GM23338 (cell line): ENCODE results near the gene NR3C1. TPM values are rescaled to one million over a fixed set of nuclear protein-coding genes. Genes with fewer than 3 reads are reported as not detected.

ENCODE experiments used
- ATAC-seq: fragments of 200-7000 bp; cut with Tn5 transposase; 3 replicates; pipeline ENCODE4 v1.9.1; 2020
- DNase-seq: peaks from one replicate; pipeline ENCODE4 v3.0.0-alpha.2; 2015; ENCODE audit warnings: low spot score
- H2AFZ ChIP-seq: fragments of 200-600 bp; sonication (generic); 2 replicates; pipeline ENCODE4 v1.8.0; 2016; ENCODE audit warnings: antibody characterized with exemption, mild to moderate bottlenecking, moderate library complexity
- H3F3A ChIP-seq: fragments of 200-600 bp; sonication (generic); replicated peaks from 2 replicates; pipeline ENCODE4 v1.8.0; 2017; ENCODE audit warnings: antibody characterized with exemption, mixed run types, low read depth
- H3K27ac ChIP-seq: fragments of 200-600 bp; sonication (generic); 2 replicates; pipeline ENCODE4 v1.6.1; 2016; ENCODE audit warnings: low read depth
- H3K27me3 ChIP-seq: fragments of 200-600 bp; sonication (generic); 2 replicates; pipeline ENCODE4 v1.8.0; 2016; ENCODE audit warnings: mild to moderate bottlenecking, mixed run types, moderate library complexity; ENCODE audit not compliant: insufficient read depth
- H3K36me3 ChIP-seq: fragments of 200-600 bp; sonication (generic); 2 replicates; pipeline ENCODE4 v1.8.0; 2016; ENCODE audit warnings: mild to moderate bottlenecking; ENCODE audit not compliant: insufficient read depth
- H3K4me1 ChIP-seq: fragments of 200-600 bp; sonication (generic); 2 replicates; pipeline ENCODE4 v1.8.0; 2016; ENCODE audit warnings: mild to moderate bottlenecking, moderate library complexity; ENCODE audit not compliant: insufficient read depth
- H3K4me2 ChIP-seq: fragments of 200-600 bp; sonication (generic); 2 replicates; pipeline ENCODE4 v1.7.1; 2017; ENCODE audit warnings: mixed run types
- H3K4me3 ChIP-seq: fragments of 200-600 bp; sonication (generic); 2 replicates; pipeline ENCODE4 v1.6.1; 2016; ENCODE audit warnings: mixed run types
- H3K79me2 ChIP-seq: fragments of 200-600 bp; sonication (generic); replicated peaks from 2 replicates; pipeline ENCODE4 v1.8.0; 2017; ENCODE audit warnings: mild to moderate bottlenecking; ENCODE audit not compliant: insufficient read depth
- H3K9me2 ChIP-seq: fragments of 200-600 bp; sonication (generic); 2 replicates; pipeline ENCODE4 v1.8.0; 2017; ENCODE audit not compliant: insufficient read depth
- H4K20me1 ChIP-seq: fragments of 200-600 bp; sonication (generic); replicated peaks from 2 replicates; pipeline ENCODE4 v1.8.0; 2017; ENCODE audit warnings: mild to moderate bottlenecking; ENCODE audit not compliant: insufficient read depth
- H3K27ac Mint-ChIP-seq: 2 replicates; pipeline ENCODE4 v1.8.0; 2020; ENCODE audit warnings: inconsistent platforms, mild to moderate bottlenecking, moderate library complexity, mixed read lengths
- H3K27me3 Mint-ChIP-seq: 3 replicates; pipeline ENCODE4 v1.8.0; 2022; ENCODE audit warnings: low read depth, mild to moderate bottlenecking, moderate library complexity, mixed read lengths, inconsistent platforms; ENCODE audit not compliant: insufficient read depth, poor library complexity
- H3K36me3 Mint-ChIP-seq: 3 replicates; pipeline ENCODE4 v1.8.0; 2021; ENCODE audit warnings: low read depth, mild to moderate bottlenecking, inconsistent platforms, moderate library complexity, mixed read lengths
- H3K4me1 Mint-ChIP-seq: 3 replicates; pipeline ENCODE4 v1.8.0; 2020; ENCODE audit warnings: mild to moderate bottlenecking, inconsistent platforms, mixed read lengths
- H3K4me3 Mint-ChIP-seq: 3 replicates; pipeline ENCODE4 v1.8.0; 2021; ENCODE audit warnings: moderate library complexity, mild to moderate bottlenecking, inconsistent platforms, mixed read lengths
- H3K9me3 Mint-ChIP-seq: 3 replicates; pipeline ENCODE4 v1.8.0; 2020; ENCODE audit warnings: moderate library complexity, mild to moderate bottlenecking, inconsistent platforms, mixed read lengths
- ETS1 ChIP-seq: IDR thresholded peaks from 2 replicates; pipeline ENCODE4 v1.6.1; 2016; ENCODE audit warnings: antibody characterized with exemption
- EZH2 ChIP-seq: fragments of 200-600 bp; sonication (generic); IDR thresholded peaks from one replicate; pipeline ENCODE4 v1.8.0; 2017; ENCODE audit warnings: antibody characterized with exemption, mild to moderate bottlenecking, low read depth; ENCODE audit not compliant: unreplicated experiment
- EZH2phosphoT487 ChIP-seq: fragments of 200-600 bp; sonication (generic); IDR thresholded peaks from one replicate; pipeline ENCODE4 v1.8.1; 2018; ENCODE audit warnings: antibody characterized with exemption; ENCODE audit not compliant: unreplicated experiment
- JUNB ChIP-seq: IDR thresholded peaks from one replicate; pipeline ENCODE4 v1.6.1; 2016; ENCODE audit warnings: antibody characterized with exemption; ENCODE audit not compliant: unreplicated experiment
- NANOG ChIP-seq: IDR thresholded peaks from 2 replicates; pipeline ENCODE4 v1.6.1; 2016; ENCODE audit warnings: antibody characterized with exemption, borderline replicate concordance
- POLR2AphosphoS5 ChIP-seq: IDR thresholded peaks from 2 replicates; pipeline ENCODE4 v1.6.1; 2016; ENCODE audit warnings: antibody characterized with exemption, low read depth
- REST ChIP-seq: IDR thresholded peaks from one replicate; pipeline ENCODE4 v1.6.1; 2018; ENCODE audit warnings: antibody characterized with exemption; ENCODE audit not compliant: unreplicated experiment
- STAT1 ChIP-seq: IDR thresholded peaks from one replicate; pipeline ENCODE4 v1.6.1; 2016; ENCODE audit warnings: antibody characterized with exemption; ENCODE audit not compliant: unreplicated experiment
- ZNF114 ChIP-seq: fragments of 250-450 bp; sonication (Bioruptor Pico); IDR thresholded peaks from 2 replicates; pipeline ENCODE4 v1.5.0; 2020; ENCODE audit warnings: mild to moderate bottlenecking, moderate library complexity
- ZNF331 ChIP-seq: fragments of 250-450 bp; sonication (Bioruptor Pico); IDR thresholded peaks from 2 replicates; pipeline ENCODE4 v1.5.0; 2020; ENCODE audit warnings: low read depth, mild to moderate bottlenecking, moderate library complexity
- ZNF462 ChIP-seq: fragments of 250-450 bp; sonication (Bioruptor Pico); IDR thresholded peaks from 2 replicates; pipeline ENCODE4 v1.5.0; 2020; ENCODE audit warnings: mild to moderate bottlenecking, moderate library complexity
- polyA plus RNA-seq: library from polyadenylated mRNA; unstranded; fragments of >200 nt; fragmentation: Nextera tagmentation; extraction: Ambion mirVana; gene quantifications from 2 replicates; pipeline ENCODE4 v1.2.1, GENCODE V29; 2016
- total RNA-seq: library from RNA; depleted of rRNA; stranded (reverse); fragments of >200 nt; shearing (Covaris generic); gene quantifications from 2 replicates; pipeline ENCODE4 v1.2.3, GENCODE V29; 2014

Gene NR3C1
- total and polyA plus RNA-seq, 2 experiments from 2014 or later, result 1.2 to 4.6 TPM

- 0 out of 2 replicates have a peak, but pooled peaks cover 2% of the 10 kb centered on the region for H3K9me2 ChIP-seq
- Mint-ChIP-seq H3K4me1 (peaks cover 4% of the 10 kb centered on the region; the same call in 2 of the 3 replicates), H3K36me3 (no peaks in the 10 kb centered on the region), H3K27me3 (peaks cover 2% of the 10 kb centered on the region), H3K4me3 (no peak overlapping the region), H3K27ac (no peak overlapping the region), H3K9me3 (no peaks in the 10 kb centered on the region)
- no peaks in the 10 kb centered on the region for H3K4me1 ChIP-seq
- H3F3A ChIP-seq, result no peaks in the 10 kb centered on the region
- no peaks in the 10 kb centered on the region for H4K20me1 ChIP-seq
- no peak for DNase-seq
- no peaks in the 10 kb centered on the region for H3K79me2 ChIP-seq
- H3K27ac ChIP-seq, result no peak overlapping the region
- TF ChIP-seq EZH2phosphoT487 (no peak), POLR2AphosphoS5 (no peak), ETS1 (no peak), JUNB (no peak), ZNF331 (CRISPR knock-in tag) (no peak), NANOG (no peak), EZH2 (no peak), REST (no peak)
- no peaks in the 10 kb centered on the region for H3K27me3 ChIP-seq
- no peaks in the 10 kb centered on the region for H3K36me3 ChIP-seq
- no peak overlapping the region for H3K4me2 ChIP-seq
- H3K4me3 ChIP-seq, result no peak overlapping the region
- ATAC-seq, result no peak
- H2AFZ ChIP-seq, result no peak overlapping the region
Measured at GRCh38 chr5:143239882-143240518, 163.5 kb downstream of the NR3C1 start.

- H3K4me3 ChIP-seq, result no peak overlapping the region
- H3K4me2 ChIP-seq, result no peak overlapping the region
- H3K4me1 ChIP-seq, result no peaks in the 10 kb centered on the region
- no peaks in the 10 kb centered on the region for H4K20me1 ChIP-seq
- H3K79me2 ChIP-seq, result no peaks in the 10 kb centered on the region
- no peaks in the 10 kb centered on the region for H3K9me3 Mint-ChIP-seq
- no peaks in the 10 kb centered on the region for H3K36me3 Mint-ChIP-seq
- no peaks in the 10 kb centered on the region for H3K9me2 ChIP-seq
- no peak overlapping the region for H3K4me3 Mint-ChIP-seq
- no peaks in the 10 kb centered on the region; the same call in 1 of the 3 replicates for H3K4me1 Mint-ChIP-seq
- H3K27me3 ChIP-seq, result no peaks in the 10 kb centered on the region
- H3K27ac ChIP-seq, result no peak overlapping the region
- no peaks in the 10 kb centered on the region for H3F3A ChIP-seq
- H3K27ac Mint-ChIP-seq, result no peak overlapping the region
- no peak for ATAC-seq
- H3K36me3 ChIP-seq, result no peaks in the 10 kb centered on the region
- H2AFZ ChIP-seq, result no peak overlapping the region
- peaks cover 2% of the 10 kb centered on the region for H3K27me3 Mint-ChIP-seq
- DNase-seq, result no peak
- TF ChIP-seq STAT1, result no peak
- no peak for TF ChIP-seq EZH2
- TF ChIP-seq ZNF331 (CRISPR knock-in tag), result no peak
- no peak for TF ChIP-seq ZNF114 (CRISPR knock-in tag)
- TF ChIP-seq POLR2AphosphoS5, result no peak
- no peak for TF ChIP-seq ZNF462
- no peak for TF ChIP-seq NANOG
Measured at GRCh38 chr5:143238620-143239019, 164.9 kb downstream of the NR3C1 start.
